GM12891 (cell line): ENCODE measurements around the gene MCTP1.

Experiments used
- DNase-seq: peaks from one replicate; pipeline ENCODE4 v3.0.0; 2011; ENCODE audit warnings: low spot score; ENCODE audit not compliant: insufficient read length
- FAIRE-seq: peaks from 2 replicates; lab custom pipeline; 2011; peaks lifted over from hg19 to GRCh38; lab: Jason Lieb, UNC
- PAX5 ChIP-seq: IDR thresholded peaks from 2 replicates; pipeline ENCODE4 v1.6.1; 2011; ENCODE audit warnings: low read length, moderate library complexity, mild to moderate bottlenecking; ENCODE audit not compliant: insufficient read depth, severe bottlenecking
- POLR2A ChIP-seq: IDR thresholded peaks from 2 replicates; pipeline ENCODE4 v1.6.1; 2011; ENCODE audit warnings: low read depth, low read length, control low read depth
- POLR2AphosphoS5 ChIP-seq: IDR thresholded peaks from 2 replicates; pipeline ENCODE4 v1.6.1; 2011; ENCODE audit warnings: low read depth, low read length, control low read depth
- POU2F2 ChIP-seq: IDR thresholded peaks from 2 replicates; pipeline ENCODE4 v1.6.1; 2011; ENCODE audit warnings: low read depth, mild to moderate bottlenecking, control low read depth, low read length, moderate library complexity
- SPI1 ChIP-seq: IDR thresholded peaks from 2 replicates; pipeline ENCODE4 v1.6.1; 2011; ENCODE audit warnings: low read depth, low read length, control low read depth
- TAF1 ChIP-seq: IDR thresholded peaks from 2 replicates; pipeline ENCODE4 v1.6.1; 2011; ENCODE audit warnings: low read depth, low read length, control low read depth

Gene MCTP1

DNA sequence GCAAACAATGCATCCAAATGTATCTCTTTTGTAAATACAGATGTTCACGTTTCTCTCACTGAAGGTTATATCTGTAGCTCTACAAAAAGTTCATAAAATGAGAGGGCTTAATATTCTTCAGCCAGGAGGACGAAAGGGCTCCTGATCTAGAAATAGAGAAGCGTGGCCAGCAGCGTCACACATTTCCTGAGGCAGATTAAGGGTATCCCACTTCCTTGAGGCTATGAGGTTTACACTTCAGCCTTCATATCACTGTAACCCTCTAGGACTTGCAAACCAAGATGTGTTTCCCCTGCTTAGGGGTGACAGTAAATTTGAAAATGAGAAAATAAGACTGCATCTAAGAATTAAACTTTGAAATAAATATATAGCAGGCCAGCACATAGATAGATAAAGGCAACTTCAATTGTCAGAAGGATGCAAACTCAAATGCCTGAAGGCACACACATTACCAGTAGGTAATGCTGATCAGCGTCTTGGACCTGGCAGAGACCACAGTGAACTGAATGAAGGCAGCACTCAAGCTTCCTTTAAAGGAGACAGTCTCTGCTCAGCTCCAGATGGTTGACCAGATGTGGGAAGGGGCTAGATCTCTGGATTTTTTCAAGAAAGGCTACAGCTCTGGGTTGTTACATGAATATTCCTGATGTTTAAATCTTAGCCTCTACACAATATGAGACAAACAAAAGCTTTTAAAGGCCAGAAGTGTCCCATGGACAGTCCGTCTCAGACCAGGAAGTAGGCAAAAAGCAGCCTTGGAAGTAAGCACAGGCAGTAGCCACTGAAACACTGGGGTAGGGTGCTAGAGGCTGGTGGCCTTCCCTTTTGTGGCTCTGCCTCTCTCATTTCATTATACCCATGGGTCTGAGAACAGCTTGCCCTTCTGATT, 197.7 kb downstream of the MCTP1 start:
- FAIRE-seq (peak; percentile 80), DNase-seq (no peak)
- TF ChIP-seq SPI1 (peak; percentile 25; the same call in 1 of the 2 replicates), POU2F2 (no peak)

DNA sequence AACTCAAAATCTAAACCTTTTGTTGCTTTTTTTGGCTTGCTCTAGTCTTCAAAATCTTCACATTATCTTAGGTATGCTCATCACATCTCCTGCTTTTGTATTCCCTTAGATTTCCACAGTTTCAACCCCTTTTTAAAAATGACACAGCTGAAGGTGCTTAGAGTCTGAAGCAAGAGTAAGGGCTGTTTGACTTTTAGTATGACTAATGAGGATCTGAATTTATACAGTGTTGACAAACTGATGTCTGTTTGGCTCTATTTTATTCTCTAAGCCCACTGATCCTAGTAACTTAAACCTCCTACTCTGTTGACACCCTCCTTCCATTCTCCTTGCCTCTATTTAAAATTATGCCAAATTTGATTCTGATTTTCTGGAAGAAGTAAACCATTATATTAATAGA, 200.1 kb downstream of the MCTP1 start:
- DNase-seq = no peak
- FAIRE-seq = peak; percentile 57
- TF ChIP-seq POU2F2 (no peak), POLR2AphosphoS5 (no peak), SPI1 (no peak), PAX5 (no peak), POLR2A (no peak), TAF1 (no peak)

DNA sequence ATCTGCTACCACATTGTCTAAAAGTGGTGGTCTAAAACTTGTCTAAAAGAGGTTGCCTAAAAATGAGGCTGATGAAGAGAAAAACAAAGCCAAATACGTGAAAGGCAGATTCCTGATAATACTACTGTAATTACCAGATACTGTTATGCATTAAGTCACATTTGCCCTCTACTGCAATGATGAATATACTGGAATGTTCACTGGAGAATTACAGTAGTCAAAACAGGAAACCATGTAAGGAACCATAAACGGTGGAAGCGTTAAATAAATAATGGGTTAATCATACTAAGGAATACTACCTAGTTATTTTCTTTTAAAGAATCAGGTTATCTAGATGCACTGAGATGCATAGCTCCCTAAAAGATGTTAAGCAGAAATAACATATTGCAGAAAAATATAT, 201.3 kb downstream of the MCTP1 start:
- TF ChIP-seq POU2F2 (no peak), PAX5 (no peak), POLR2AphosphoS5 (no peak), POLR2A (no peak), SPI1 (no peak), TAF1 (no peak)
- DNase-seq (no peak), FAIRE-seq (peak; percentile 59)

DNA sequence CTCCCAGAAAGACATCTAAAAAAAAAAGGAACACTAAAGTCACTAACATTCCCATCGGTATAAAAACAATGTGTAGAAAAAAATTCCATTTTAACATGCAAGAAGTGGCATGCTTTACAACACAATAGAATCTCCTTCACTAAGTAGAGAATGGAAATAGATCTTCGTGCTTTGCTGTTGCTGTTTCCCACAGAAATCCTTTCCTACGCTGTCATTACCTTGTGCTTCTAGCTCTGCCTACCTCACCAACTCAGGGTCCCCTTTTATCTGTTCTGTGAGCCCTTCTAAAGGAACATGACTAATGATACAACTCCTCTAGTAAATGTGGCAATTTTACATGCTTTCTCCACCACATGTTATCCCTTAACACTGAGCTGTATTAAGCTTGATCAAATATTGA, 202.9 kb downstream of the MCTP1 start:
- DNase-seq (no peak), FAIRE-seq (peak; percentile 45)
- TF ChIP-seq PAX5 = no peak
- TF ChIP-seq POLR2AphosphoS5 = no peak
- no peak for TF ChIP-seq POLR2A
- no peak for TF ChIP-seq TAF1
- TF ChIP-seq SPI1 = no peak
- no peak for TF ChIP-seq POU2F2

DNA sequence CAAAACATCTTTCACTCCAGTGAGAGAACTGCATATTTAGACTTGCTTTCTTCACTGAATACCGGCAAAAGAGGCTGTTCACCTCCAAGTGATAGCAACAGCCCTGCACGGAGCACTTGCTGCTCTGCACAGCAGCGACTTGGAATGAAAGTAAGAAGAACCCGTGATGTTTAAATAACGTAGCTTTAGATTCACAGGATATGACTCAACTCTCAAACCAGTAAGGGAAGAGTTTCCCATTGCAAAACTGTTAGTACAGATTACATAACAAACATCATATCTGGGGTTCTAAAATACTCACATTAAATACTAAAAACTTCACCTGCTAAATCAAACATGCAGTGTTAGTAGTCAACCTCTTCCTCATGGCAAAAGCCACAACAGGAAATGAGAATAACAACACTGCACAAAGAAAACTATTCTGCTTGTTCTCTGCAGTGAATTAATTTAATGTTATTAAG, 203.4 kb downstream of the MCTP1 start:
- 0 out of 2 replicates have a peak, but pooled peaks have one; percentile 45 for TF ChIP-seq SPI1
- TF ChIP-seq POLR2A = peak; percentile 97
- TF ChIP-seq POLR2AphosphoS5 = peak; percentile 94
- TF ChIP-seq PAX5 = no peak
- no peak for TF ChIP-seq POU2F2
- peak; percentile 99 for TF ChIP-seq TAF1
- peak; percentile 98 for FAIRE-seq
- no peak for DNase-seq

DNA sequence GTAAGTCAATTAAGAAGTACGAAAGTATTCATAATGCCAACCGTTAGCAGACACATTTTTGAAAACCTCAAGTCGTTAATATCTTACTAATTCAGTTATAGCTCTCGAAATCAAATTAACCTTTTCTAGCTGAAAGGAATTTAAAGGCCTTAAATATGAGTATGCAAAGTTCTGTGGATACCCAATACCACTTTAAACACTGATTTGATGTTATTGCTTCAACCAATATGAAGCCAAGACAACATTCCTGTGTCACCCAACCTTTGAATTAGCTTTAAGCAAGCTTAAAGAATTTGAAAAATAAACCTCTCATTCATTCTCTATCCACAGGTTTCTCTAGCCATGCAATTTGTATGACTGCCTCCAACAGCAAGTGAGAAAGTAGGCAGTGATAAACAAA, 204.5 kb downstream of the MCTP1 start:
- DNase-seq = no peak
- no peak for FAIRE-seq

DNA sequence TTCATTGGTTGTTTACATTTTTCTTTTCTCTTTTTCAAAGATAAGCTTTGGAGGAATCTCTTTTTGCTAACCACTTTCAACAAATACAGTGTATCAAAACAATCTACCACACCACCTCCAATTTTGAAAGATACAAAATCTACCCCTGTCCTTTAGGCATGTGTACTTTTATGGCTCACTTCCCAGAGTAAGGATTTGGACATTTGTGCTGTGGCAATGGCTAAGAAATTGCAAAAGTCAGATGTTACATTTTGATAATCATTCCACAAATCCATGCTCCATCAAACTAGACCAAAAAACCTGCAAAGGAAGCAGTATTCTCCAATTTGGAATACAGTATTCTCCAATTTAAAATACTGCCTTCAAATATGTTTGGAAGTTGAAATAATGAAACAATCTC, 204.9 kb downstream of the MCTP1 start:
- TF ChIP-seq POLR2AphosphoS5 = no peak
- TF ChIP-seq SPI1 = no peak
- TF ChIP-seq POU2F2 = no peak
- no peak for TF ChIP-seq PAX5
- TF ChIP-seq TAF1 = no peak
- FAIRE-seq = peak; percentile 88
- DNase-seq = no peak

More for the DNA sequence above, 204.5 kb downstream of the MCTP1 start:
- TF ChIP-seq POLR2A (no peak), POU2F2 (no peak), TAF1 (no peak), SPI1 (no peak), PAX5 (no peak), POLR2AphosphoS5 (no peak)

DNA sequence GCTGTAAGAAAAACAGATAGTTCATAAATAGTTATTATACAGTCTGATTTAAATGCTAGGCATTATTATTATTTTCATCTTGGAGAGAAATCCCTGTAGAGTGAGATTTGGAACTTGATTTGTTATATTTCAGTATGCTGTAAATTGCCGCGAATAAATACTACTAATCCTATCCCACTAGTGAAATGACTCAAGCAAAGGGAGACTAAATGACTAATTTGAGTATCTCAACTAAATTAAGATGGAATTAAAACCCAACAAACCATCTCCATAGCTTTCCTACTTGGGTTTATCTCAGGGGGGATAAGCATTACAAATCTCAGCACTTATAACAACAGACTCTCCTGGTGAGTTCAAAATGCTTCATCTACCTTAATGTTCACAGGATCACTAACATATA, 206.0 kb downstream of the MCTP1 start:
- FAIRE-seq (peak; percentile 9), DNase-seq (no peak)
- TF ChIP-seq SPI1 (no peak), POU2F2 (no peak), POLR2A (no peak), TAF1 (no peak), PAX5 (no peak), POLR2AphosphoS5 (no peak)

DNA sequence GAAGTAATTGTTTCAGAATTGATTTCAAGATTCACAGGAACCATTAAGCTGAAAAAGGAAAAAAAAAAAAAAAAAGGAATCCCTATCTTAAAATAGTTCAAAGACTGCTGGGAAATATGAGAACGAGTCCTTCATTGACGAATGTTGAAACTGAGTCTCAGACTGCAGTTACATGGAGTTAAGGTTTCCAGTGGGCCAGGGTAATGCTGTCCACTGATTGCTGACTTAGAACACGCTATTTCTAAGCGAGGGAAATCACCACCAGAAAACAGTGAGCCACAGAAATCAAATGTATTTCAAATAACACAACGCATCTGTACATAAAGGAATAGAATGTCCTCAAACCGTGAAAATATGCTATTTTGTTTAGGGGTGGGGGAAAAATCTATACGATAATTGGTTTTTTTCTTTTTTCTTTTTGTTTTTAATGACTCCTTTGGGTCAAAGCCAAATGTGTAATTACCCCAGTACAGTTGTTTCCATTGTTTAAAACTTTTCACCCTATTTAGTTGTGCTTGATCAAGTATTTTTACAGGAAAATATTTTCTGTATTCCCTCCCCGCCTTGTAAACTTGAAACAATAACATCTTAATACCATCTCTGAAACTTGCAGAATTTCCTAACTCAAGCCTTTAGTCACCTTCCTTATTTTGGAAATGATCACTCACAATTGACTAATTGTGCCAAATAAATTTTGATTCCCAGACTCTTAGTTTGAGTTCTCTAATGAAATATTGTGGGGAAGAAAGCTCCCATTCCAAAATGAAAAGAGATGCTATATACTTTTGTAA, 208.3 kb downstream of the MCTP1 start:
- FAIRE-seq (peak; percentile 13), DNase-seq (no peak)
- no peak for TF ChIP-seq SPI1
- TF ChIP-seq POLR2A = no peak
- no peak for TF ChIP-seq POLR2AphosphoS5
- TF ChIP-seq TAF1 = no peak
- TF ChIP-seq POU2F2 = no peak
- TF ChIP-seq PAX5 = no peak

DNA sequence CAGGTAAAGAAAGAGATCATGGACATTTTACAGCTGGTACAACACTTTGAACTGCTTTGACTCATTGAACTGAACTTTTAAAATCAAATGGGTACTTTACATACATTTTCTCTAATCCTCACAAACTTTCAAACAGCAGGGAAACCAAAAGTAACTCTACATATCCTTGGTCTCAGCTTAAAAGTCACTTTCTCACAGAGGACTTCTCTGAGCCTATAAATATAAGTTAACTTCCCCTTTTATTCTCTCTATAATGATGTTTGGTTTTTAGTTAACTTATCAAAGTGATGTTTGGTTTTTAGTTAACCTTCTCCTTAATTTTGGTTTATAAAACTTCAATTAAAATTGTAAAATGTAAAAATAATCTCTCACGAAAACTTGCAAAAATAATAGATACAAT, 209.8 kb downstream of the MCTP1 start:
- TF ChIP-seq SPI1 (no peak), PAX5 (no peak), TAF1 (no peak), POLR2A (no peak), POLR2AphosphoS5 (no peak), POU2F2 (no peak)
- FAIRE-seq = peak; percentile 66

More for the DNA sequence above, 209.8 kb downstream of the MCTP1 start:
- DNase-seq = no peak
